C4-2B (cell line): ENCODE results near the gene ATXN7L1.

ENCODE experiments used
- H3K27ac ChIP-seq: fragments of 450-650 bp; 2 replicates; pipeline ENCODE4 v1.5.1; 2017
- CTCF ChIP-seq: fragments of 450-650 bp; conservative IDR thresholded peaks from 2 replicates; pipeline ENCODE4 v1.5.1; 2017; ENCODE audit warnings: mild to moderate bottlenecking
- ZFX ChIP-seq: fragments of 450-650 bp; IDR thresholded peaks from 2 replicates; pipeline ENCODE4 v1.6.1; 2017

ATXN7L1 gene

GRCh38 chr7:105675934-105676371, 200.4 kb downstream of the ATXN7L1 start:
- no peak for TF ChIP-seq ZFX
- TF ChIP-seq CTCF, result no peak
- H3K27ac ChIP-seq, result peak overlapping the region; percentile 11; the same call in 1 of the 2 replicates

GRCh38 chr7:105674200-105674920, 202.0 kb downstream of the ATXN7L1 start:
- no peak for TF ChIP-seq CTCF
- TF ChIP-seq ZFX, result no peak
- peak overlapping the region; percentile 58 for H3K27ac ChIP-seq

- H3K27ac ChIP-seq, result peak overlapping the region; percentile 58
- TF ChIP-seq CTCF, result no peak
- TF ChIP-seq ZFX, result no peak
Observed at GRCh38 chr7:105673367-105674084, 202.9 kb downstream of the ATXN7L1 start.

- H3K27ac ChIP-seq, result peak overlapping the region; percentile 58
- TF ChIP-seq CTCF (no peak), ZFX (no peak)
Observed at GRCh38 chr7:105672801-105673200, 203.6 kb downstream of the ATXN7L1 start.

- no peak overlapping the region for H3K27ac ChIP-seq
- no peak for TF ChIP-seq ZFX
Observed at GRCh38 chr7:105666324-105666723, 210.1 kb downstream of the ATXN7L1 start.

GRCh38 chr7:105665684-105666083, 210.7 kb downstream of the ATXN7L1 start:
- no peak for TF ChIP-seq ZFX
- no peak for TF ChIP-seq CTCF
- no peak overlapping the region for H3K27ac ChIP-seq

- no peak overlapping the region for H3K27ac ChIP-seq
- no peak for TF ChIP-seq ZFX
- TF ChIP-seq CTCF, result no peak
Observed at GRCh38 chr7:105664816-105665525, 211.4 kb downstream of the ATXN7L1 start.
